HG03175 (cell line): ENCODE data around the gene PPP1CC.
"Not testable (repeated sequence)": the region's sequence is repeated elsewhere in the genome, so short reads cannot be mapped to it uniquely, and the experiment has no call there.

Experiments
- ATAC-seq: cut with Tn5 transposase; IDR thresholded peaks from one replicate; pipeline ENCODE4 v1.9.1; 2021; ENCODE audit warnings: mild to moderate bottlenecking, moderate library complexity; ENCODE audit not compliant: unreplicated experiment

PPP1CC gene

DNA sequence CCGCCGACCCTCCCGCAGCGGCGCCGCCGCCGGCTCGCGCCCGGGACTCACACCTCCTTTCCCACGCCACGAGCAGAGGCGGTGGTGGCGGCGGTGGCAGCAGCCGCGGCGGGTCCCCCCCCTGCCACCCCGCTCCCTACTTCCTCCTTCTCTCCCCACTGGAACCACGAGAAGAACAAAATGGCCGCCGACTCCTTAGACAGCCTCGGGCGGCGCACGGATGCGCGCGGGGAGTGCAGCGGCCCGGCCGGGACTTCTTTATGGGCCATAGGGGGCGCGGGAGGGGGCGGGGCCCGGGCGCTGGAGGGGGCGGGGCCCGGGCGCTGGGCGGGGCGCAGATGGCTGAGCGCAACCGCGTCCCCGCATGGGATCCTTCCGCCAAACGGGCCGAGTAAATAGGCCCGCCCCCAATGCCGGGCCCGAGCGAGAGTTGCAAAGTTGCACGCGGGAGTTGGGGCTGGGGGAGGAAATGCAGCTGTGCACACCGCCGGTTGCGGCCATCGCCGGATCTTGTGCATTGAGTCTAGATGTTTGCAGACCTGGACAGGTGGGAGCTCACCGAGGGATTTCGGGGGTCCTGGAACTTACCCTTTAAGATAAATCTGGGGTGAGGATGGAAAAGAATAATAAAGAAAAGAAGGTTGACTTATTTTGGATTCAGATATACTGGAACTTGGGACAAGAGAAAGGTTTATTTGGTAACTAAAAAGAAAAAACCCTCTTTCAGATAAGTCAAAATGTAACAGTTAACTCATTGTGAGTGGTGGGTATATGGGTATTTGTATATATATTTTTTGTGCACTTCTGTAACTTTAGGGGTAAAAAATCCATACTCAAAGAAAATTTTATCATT is at the start of gene PPP1CC:
Gene PPP1CC (minus strand): TSS at position 174 of the 853 bp plus-strand sequence. CDS start 184 bp downstream, outside the sequence.
- peak; percentile 82 for ATAC-seq

DNA sequence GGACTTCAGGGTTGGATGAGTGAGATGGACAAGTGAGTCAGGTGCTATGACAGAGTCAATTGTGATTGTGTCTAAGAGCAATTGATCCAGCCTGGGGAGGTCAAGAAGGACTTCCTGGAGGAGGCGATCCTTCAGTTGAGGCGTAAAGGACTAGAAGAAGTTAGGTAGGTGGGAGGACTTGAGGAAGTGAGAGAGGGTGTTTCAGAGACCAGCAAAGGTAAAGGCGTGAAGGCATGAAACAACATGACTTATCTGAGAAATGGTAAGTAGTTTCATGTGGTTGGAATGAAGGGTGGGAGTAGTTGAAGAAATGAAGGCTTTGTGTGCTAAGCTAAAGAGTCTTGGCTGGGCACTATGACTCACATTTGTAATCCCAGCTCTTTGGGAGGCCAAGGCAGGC is 48.9 kb upstream of the PPP1CC start:
- ATAC-seq: no peak

DNA sequence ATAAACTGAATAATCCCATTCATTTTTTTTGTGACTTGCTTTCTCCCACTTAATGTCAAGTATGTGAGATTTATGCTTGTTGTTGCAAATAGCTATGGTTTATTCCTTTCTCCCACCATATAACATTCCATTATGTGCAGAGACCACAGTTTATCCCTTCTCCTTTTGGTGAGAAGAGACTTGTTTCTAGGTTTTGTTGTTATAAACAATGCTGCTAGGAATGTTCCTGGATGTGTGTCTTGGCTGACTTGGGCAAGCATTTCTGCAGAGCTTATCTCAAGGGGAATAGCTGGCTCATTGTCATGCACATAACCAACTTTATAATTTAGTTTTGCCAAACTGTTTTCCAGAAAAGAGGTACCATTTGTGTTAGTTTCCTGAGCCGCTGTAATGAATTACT is 47.6 kb upstream of the PPP1CC start:
- ATAC-seq: no peak

DNA sequence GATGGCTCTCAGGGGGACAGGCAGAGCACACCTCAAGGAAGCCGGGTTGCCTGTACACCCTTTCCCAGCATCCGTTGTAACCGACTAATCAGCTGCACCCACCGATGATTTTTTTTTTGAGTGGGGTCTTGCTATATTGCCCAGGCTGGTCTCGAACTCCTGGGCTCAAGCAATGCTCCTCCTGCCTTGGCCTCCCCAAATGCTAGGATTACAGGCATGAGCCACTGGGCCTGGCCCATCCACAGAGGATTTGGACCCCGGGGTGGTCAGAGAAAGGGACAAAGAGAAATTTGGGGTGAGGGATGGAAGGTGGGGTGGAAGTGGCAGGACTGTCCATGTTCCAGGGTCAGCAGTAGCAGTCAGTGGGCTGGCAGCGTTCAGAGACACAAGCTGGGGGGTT is 43.3 kb upstream of the PPP1CC start:
- no peak for ATAC-seq

DNA sequence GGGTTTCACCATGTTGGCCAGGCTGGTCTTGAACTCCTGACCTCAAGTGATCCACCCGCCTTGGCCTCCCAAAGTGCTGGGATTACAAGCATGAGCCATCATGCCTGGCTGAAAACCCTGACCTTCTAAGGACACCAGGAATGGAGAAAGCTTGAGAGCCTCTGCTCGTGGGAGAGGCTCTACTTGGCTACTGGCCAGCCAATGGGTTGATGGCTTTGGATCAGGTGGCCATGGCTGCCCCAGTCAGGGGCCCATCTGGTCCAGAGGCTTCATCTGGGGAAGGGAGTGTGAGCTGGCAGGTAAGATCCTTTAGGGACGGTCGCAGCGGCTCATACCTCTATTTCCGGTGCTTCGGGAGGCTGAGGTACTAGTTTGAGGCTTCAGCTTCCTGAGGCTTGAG is 42.5 kb upstream of the PPP1CC start:
- ATAC-seq: no peak

DNA sequence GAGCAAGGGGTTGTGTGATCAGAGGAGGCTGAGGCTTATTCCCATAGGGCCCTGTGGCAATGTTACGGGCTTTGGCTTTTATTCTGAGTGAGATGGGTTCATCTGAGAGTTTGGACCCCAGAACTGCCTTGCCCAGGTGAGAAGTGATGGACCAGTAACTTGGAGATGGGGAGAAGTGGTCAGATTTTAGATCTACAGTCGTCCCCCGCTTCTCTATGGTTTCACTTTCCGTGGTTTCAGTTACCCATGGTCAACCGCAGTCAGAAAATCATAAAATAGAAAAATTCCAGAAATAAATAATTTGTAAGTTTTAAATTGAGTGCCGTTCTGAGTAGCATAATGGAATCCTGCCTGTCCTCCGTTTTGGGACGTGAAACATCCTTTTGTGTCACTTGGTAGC is 40.2 kb upstream of the PPP1CC start:
- no peak for ATAC-seq

DNA sequence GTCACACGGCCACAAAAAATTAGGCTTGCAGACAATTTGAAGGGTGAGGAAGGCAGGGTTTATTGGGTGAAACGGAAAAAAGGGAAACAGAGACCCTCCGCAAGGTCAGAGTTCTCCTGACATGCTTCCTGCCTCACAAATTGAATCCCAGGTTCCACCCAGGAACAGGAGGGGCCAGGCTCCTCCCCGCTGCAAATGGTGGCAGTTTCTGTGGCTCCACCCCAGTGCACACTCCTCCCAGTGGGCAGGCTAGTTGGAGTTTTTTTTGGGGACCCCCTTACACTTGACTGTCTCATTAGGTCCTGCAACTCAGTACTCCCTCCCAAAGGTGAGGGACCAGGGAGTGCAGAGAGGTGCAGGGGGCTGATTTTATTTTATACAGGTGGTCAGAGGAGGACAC is 39.4 kb upstream of the PPP1CC start:
- ATAC-seq: no peak

DNA sequence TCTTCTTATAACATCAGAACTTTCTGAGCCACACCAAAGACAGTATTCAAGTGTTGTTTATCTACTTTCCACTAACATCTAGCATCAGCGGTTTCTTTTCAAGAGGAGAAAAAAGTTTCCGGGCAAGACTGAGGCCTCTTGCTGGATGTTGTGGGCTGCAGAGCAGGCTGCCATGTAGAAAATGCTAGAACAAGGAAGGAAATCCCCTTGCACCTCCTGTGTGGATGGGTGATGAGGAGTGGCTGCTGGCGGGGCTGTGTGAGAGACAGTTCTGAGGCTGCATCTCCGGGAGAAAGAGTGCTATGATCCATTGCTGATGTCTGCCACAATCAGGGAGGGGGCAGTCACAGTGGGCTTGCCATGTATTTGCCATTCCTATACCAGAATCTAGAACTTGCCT is 37.8 kb upstream of the PPP1CC start:
- no peak for ATAC-seq

DNA sequence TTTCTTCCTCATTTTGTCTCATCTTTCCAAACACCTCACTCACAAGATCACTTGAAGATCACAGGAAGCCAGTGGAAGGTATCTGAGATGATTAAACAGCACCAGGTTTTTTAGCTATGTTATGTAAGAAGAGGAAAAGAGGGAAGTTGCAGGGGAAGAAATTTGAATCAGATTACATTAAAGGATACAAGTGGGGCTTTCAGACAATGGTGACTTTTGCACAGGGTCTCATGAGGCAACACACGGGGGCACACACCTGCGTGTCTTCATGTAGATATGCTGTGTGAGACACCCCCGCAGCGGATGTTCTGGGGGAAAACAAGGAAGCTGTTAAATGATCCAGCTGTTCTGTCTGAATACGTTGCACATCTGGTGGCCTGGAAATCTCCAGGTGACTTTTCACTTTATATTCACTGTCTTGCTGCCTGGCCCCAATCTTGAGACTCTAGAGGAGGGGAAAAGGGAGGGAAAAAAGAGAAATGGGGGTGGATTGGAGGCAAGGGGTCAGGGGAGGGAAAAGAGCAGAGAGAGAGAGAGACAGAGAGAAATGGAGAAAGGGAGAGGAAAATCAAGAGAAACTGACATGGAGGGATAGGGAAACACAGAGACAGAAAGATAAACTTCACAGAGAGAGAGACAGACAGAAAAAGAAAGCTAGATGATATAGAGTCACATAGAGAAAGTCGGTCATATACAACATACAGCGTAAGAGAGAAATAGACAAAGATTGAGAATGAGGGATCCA is 36.3 kb upstream of the PPP1CC start:
- no peak for ATAC-seq

DNA sequence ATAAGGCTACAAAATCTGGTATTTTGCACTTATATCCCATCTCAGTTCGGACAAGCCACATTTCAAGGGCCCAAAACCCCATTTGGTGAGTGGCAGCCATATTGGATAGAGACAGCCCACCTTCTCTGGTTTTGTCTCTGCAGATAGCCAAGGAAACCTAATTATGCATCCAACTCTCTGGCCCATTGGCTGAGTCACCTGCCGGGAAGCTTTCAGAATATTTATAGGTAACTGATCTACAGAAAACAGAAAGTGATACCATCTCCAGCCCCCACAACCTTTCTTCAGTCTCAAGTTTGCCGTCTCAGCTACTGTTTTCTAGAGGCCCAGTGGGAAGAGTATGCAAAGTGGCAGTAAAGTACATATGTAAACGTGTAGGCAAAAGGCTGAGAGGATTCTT is 33.7 kb upstream of the PPP1CC start:
- ATAC-seq: peak; percentile 96

DNA sequence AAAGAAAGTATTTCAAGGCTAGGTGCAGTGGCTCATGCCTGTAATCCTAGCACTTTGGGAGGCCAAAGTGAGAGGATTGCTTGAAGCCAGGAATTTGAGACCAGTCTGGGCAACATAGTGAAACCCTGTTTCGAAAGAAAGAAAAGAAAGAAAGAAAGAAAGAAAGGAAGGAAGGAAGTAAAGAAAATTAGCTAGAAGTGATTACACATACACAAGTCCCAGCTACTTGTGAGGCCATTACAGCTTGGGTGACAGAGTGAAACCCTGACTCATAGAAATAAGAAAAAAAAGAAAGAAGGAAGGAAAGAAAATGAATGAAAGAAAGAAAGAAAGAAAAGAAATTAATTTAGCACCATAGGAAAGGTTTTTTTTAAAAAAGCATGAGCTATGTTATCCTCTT is 33.3 kb upstream of the PPP1CC start:
- no peak for ATAC-seq

DNA sequence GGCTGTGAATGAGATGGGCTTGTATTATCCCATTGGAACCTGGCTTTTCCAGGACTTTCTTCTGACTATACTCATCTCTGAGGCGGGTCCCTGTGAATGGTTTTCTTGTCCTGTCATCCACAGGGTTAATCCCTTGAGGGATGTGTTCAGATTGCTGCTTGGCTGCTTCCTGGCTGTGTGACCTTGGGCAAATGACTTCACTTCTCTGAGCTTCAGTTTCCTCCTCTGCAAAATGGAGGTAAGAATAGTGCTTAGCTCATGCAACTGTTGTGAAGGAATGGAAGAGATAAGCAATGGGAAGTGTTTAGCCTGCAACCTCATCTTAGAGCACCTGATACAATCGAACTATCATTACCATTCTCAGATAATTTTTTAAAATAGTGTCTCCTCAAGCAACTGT is 32.1 kb upstream of the PPP1CC start:
- no peak for ATAC-seq

DNA sequence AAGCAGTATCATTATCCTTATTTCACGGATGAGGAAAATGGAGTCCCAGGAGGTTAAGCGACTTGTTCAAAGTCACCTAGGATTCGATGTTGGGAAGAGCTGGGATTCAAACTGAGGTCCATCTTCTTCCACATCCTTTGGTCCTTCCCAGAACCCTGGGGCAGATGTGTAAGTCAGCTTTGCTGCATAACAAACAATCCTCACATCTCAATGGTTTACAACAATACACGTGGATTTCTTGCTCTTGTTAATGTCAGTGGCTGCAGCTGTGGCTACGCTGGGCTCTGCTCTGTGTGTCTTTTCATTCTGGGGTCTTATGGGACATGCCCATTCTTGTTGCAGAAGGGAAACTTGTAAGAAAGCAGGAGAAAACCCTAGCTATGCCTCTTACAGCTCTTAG is 26.3 kb upstream of the PPP1CC start:
- no peak for ATAC-seq

DNA sequence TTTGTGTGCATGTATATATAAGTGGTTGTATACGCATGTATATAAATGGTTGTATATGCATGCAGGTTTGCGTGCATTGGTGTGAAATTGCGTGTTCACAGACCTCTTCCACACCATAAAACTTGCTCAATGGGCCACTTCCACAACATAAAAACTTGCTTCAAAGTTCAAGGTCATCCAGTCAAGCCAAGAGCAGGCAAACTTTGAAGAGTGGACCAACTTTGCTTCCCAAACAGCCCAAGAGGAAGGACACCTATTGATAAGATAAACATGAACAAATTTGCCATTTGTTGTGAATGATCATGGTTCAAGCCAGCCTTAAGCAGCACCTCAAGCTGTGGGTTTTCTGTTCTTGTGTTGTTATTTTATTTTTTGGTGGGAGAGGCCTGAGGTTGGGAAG is 25.2 kb upstream of the PPP1CC start:
- ATAC-seq: no peak

DNA sequence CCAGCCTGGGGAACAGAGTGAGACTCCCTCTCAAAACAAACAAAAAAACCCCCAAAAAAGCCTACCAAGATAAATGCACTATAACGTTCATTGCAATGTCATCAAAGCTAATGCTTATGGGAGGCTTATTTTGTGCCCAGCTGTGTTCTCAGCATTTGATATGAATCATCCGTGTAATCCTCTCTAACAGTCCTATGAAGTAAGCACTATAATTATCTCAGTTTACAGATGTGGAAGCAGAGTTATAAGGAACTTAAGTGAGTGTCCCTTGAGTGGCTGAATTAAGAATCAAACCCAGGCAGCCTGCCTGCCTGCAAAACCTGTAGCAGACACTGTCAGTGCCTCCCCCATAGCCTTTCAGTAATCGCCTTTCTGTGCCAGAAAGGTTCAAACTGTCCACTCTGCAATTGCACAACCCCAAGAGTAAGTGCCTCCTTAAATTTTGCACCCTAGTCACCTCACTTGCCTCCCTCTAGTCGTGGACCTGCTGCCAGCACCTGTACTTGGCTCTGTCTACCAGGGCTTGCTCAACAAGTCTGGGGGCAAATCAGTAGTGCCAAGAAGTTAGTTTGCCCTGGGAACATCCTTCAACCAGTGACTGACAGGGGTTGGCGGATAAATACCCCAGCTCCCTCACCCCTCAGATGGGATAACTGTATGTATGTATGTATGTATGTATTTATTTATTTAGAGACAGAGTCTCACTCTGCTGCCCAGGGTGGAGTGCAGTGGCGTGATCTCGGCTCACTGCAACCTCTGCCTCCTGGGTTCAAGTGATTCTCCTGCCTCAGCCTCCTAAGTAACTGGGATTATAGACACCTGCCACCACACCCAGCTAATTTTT is 23.8 kb upstream of the PPP1CC start:
- ATAC-seq: no peak

DNA sequence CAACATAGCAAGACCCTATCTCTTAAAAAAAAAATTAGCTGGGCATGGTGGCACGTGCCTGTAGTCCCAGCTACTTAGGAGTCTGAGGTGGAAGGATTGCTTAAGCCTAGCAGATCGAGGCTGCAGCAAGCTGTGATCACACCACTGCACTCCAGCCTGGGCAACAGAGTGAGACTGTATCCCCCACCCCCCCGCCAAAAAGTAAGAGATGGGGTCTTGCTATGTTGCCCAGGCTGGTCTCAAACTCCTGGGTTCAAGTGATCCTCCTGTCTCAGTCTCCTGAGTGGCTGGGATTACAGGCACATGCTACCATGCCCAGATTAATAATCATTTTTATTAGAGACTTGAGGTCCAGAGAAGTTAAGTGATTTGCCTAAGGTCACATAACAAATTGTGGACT is 22.9 kb upstream of the PPP1CC start:
- ATAC-seq: not testable (repeated sequence)

DNA sequence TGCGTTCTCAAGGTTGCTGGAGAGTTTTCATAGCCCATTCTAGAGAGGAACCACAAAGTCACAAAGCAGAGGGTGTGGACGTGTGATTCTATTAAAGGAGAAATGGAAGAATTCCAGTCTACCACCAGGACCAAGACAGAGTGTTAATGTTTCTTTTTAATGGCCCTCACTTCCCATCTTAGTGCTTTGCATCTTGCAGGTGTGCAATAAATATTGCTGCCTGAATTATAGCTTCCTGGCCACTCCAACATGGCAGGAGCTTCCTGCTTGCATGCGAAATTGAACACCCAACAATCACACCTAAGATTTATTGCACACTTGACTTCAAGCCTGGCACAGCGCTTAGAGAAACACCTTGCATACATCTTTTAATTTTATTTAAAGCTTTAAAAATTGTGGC is 22.4 kb upstream of the PPP1CC start:
- no peak for ATAC-seq

DNA sequence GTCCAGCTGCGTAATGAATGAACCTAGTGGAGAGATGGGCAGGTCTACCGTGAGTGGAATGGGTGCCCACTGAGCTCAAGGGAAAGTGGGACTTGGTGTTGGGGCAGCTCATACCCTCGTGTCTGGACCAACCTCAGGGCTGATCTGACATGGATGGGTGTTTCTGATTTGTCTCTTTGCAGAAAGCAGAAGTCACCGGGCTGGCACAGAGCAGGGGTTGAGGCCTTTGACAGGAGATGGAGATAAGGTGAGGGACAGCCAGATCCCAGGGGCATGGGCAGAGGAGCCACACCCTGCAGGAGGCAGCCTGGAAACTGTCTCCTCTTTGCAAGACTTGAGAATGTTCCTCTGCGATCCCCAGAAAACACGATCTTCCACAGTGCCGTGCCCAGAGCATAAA is 20.9 kb upstream of the PPP1CC start:
- no peak for ATAC-seq

DNA sequence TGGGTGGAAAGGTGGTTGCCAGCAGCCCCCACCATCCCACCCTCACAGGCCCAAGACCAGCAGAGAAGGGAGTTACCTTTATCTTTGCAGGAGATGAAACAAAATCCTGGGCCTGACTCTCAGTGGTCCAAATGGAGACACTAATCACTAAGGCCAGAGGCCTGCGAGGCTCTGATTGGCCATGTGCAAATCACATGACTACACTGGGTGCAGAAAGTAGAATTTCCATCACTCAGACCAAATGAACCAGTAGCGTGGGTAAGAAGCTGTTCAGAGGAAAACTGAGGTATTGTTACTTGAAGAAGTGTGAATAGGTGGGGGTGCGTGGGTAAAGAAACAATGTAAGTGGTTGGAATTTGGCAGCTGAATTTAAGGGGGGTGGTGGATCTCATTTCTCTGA is 20.2 kb upstream of the PPP1CC start:
- no peak for ATAC-seq

DNA sequence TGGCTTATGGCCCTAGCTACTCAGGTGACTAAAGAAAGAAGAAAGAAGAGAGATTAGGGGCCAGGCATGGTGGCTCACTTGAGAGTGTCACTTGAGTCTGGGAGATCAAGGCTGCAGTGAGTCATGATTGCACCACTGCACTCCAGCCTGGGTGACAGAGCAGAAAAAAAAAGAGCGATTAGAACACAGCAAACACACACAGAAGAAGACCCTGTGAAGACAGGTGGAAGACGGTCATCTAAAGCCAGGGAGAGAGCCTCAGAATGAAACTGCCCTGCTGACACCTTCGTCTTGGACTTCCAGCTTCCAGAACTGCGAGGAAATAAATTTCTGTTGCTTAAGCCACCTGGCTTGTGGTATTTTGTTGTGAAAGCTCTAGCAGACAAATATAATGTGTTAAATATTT is 17.5 kb upstream of the PPP1CC start:
- ATAC-seq: no peak

DNA sequence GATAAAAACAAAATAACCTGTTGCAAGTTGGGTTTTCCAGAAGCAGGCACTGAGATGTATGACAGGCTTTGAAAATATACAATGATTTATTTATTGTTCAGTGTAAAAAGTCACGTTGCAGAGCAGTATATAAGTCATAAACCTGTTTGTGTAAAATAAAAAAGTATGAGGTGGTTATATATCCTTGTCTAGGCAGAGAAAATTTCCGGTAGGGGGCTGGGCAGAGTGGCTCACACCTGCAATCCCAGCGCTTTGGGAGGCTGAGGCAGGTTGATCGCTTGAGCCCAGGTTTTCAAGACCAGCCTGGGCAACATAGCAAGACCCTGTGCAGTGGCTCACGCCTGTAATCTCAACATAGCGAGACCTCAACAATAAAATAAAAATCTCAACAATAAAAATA is 16.2 kb upstream of the PPP1CC start:
- no peak for ATAC-seq
